ENCODE measurements around the gene LYPD6.

Gene LYPD6

GRCh38 chr2:149470046-149470445 is 139.7 kb downstream of the LYPD6 start:
- in situ Hi-C loops (cut with MboI; ENCODE audit: low sequenced_read_pairs, unreplicated experiment) = no loop called here
- TF ChIP-seq CTCF (IDR thresholded peaks at IDR 0.05; ENCODE audit: borderline replicate concordance, control extremely low read depth, extremely low read depth, insufficient read depth, missing control alignments) = no peak
- no peak for DNase-seq (ENCODE audit: low spot score)

GRCh38 chr2:149472413-149472812 is 142.0 kb downstream of the LYPD6 start:
- DNase-seq (ENCODE audit: low spot score) = no peak
- TF ChIP-seq CTCF (IDR thresholded peaks at IDR 0.05; ENCODE audit: borderline replicate concordance, control extremely low read depth, extremely low read depth, insufficient read depth, missing control alignments) = no peak
- in situ Hi-C loops (cut with MboI; ENCODE audit: low sequenced_read_pairs, unreplicated experiment) = no loop called here

- in situ Hi-C loops (cut with MboI; ENCODE audit: low sequenced_read_pairs, unreplicated experiment) = no loop called here
- no peak for TF ChIP-seq CTCF (IDR thresholded peaks at IDR 0.05; ENCODE audit: borderline replicate concordance, control extremely low read depth, extremely low read depth, insufficient read depth, missing control alignments)
- DNase-seq (ENCODE audit: low spot score) = no peak
These were observed 142.7 kb downstream of the LYPD6 start for GRCh38 chr2:149473068-149473467.

- no peak for TF ChIP-seq CTCF (IDR thresholded peaks at IDR 0.05; ENCODE audit: borderline replicate concordance, control extremely low read depth, extremely low read depth, insufficient read depth, missing control alignments)
- in situ Hi-C loops (cut with MboI; ENCODE audit: low sequenced_read_pairs, unreplicated experiment) = no loop called here
These were observed 143.1 kb downstream of the LYPD6 start for GRCh38 chr2:149473521-149473920.

GRCh38 chr2:149483004-149483605 is 152.7 kb downstream of the LYPD6 start:
- in situ Hi-C loops (cut with MboI; ENCODE audit: low sequenced_read_pairs, unreplicated experiment) = no loop called here

More at GRCh38 chr2:149473521-149473920, 143.1 kb downstream of the LYPD6 start:
- DNase-seq (ENCODE audit: low spot score) = no peak

GRCh38 chr2:149486664-149487063 is 156.3 kb downstream of the LYPD6 start:
- no peak for TF ChIP-seq CTCF (IDR thresholded peaks at IDR 0.05; ENCODE audit: borderline replicate concordance, control extremely low read depth, extremely low read depth, insufficient read depth, missing control alignments)
- DNase-seq (ENCODE audit: low spot score) = no peak
- in situ Hi-C loops (cut with MboI; ENCODE audit: low sequenced_read_pairs, unreplicated experiment) = no loop called here

More at GRCh38 chr2:149483004-149483605, 152.7 kb downstream of the LYPD6 start:
- no peak for DNase-seq (ENCODE audit: low spot score)
- TF ChIP-seq CTCF (IDR thresholded peaks at IDR 0.05; ENCODE audit: borderline replicate concordance, control extremely low read depth, extremely low read depth, insufficient read depth, missing control alignments) = no peak

Measured in GM13976 (cell line).